ENCODE measurements around the gene MS4A7. TPM values are rescaled to one million over a fixed set of nuclear protein-coding genes. Genes with fewer than 3 reads are reported as not detected.
A peak's percentile ranks its signal among the peaks of the same experiment; 100 is the strongest.

MS4A7 gene
- total RNA-seq, 1 donor: 0.36 TPM

GRCh38 chr11:60345489-60345888 lies 32.8 kb upstream of the MS4A7 start:
- no peaks in the 10 kb centered on the region for H3K27me3 ChIP-seq (ENCODE audit: insufficient read depth, low read length)
- no peaks in the 10 kb centered on the region for H3K9me3 ChIP-seq (ENCODE audit: low read depth, low read length)
- no peak overlapping the region for H2AFZ ChIP-seq (ENCODE audit: low read length)
- no peak for DNase-seq (ENCODE audit: insufficient read length, low spot score, missing footprints)
- no peaks in the 10 kb centered on the region for H3K79me2 ChIP-seq (ENCODE audit: insufficient read depth, low read length)
- H3K36me3 ChIP-seq (ENCODE audit: insufficient read depth, low read length): no peaks in the 10 kb centered on the region
- H3K4me1 ChIP-seq (ENCODE audit: insufficient read depth, low read length): no peaks in the 10 kb centered on the region
- H3K4me3 ChIP-seq (ENCODE audit: insufficient read depth, low read length): no peak overlapping the region
- H4K20me1 ChIP-seq (ENCODE audit: insufficient read depth, low read length): no peaks in the 10 kb centered on the region
- no peak overlapping the region for H3K4me2 ChIP-seq (ENCODE audit: insufficient read depth, low read length)
- TF ChIP-seq CTCF (IDR thresholded peaks at IDR 0.05; ENCODE audit: extremely low read depth, low read depth, low read length): peak; percentile 21
- no peak overlapping the region for H3K27ac ChIP-seq (ENCODE audit: low read depth, low read length)

- H3K4me3 ChIP-seq (ENCODE audit: insufficient read depth, low read length): no peak overlapping the region
- DNase-seq (ENCODE audit: insufficient read length, low spot score, missing footprints): no peak
- H2AFZ ChIP-seq (ENCODE audit: low read length): no peak overlapping the region
- no peak overlapping the region for H3K4me2 ChIP-seq (ENCODE audit: insufficient read depth, low read length)
- no peaks in the 10 kb centered on the region for H3K79me2 ChIP-seq (ENCODE audit: insufficient read depth, low read length)
- H4K20me1 ChIP-seq (ENCODE audit: insufficient read depth, low read length): no peaks in the 10 kb centered on the region
- no peak for TF ChIP-seq CTCF (IDR thresholded peaks at IDR 0.05; ENCODE audit: extremely low read depth, low read depth, low read length)
- no peaks in the 10 kb centered on the region for H3K27me3 ChIP-seq (ENCODE audit: insufficient read depth, low read length)
- H3K9me3 ChIP-seq (ENCODE audit: low read depth, low read length): no peaks in the 10 kb centered on the region
- no peaks in the 10 kb centered on the region for H3K36me3 ChIP-seq (ENCODE audit: insufficient read depth, low read length)
- no peaks in the 10 kb centered on the region for H3K4me1 ChIP-seq (ENCODE audit: insufficient read depth, low read length)
- no peak overlapping the region for H3K27ac ChIP-seq (ENCODE audit: low read depth, low read length)
Measured at GRCh38 chr11:60347084-60347797, 31.1 kb upstream of the MS4A7 start.

- Histone ChIP-seq H3K36me3 (ENCODE audit: insufficient read depth, low read length) (no peaks in the 10 kb centered on the region), H3K79me2 (ENCODE audit: insufficient read depth, low read length) (no peaks in the 10 kb centered on the region), H3K27ac (ENCODE audit: low read depth, low read length) (no peak overlapping the region), H4K20me1 (ENCODE audit: insufficient read depth, low read length) (no peaks in the 10 kb centered on the region), H2AFZ (ENCODE audit: low read length) (no peak overlapping the region), H3K4me2 (ENCODE audit: insufficient read depth, low read length) (no peak overlapping the region), H3K9me3 (ENCODE audit: low read depth, low read length) (no peaks in the 10 kb centered on the region), H3K4me1 (ENCODE audit: insufficient read depth, low read length) (no peaks in the 10 kb centered on the region), H3K27me3 (ENCODE audit: insufficient read depth, low read length) (no peaks in the 10 kb centered on the region), H3K4me3 (ENCODE audit: insufficient read depth, low read length) (no peak overlapping the region)
- DNase-seq (ENCODE audit: insufficient read length, low spot score, missing footprints): no peak
- TF ChIP-seq CTCF (IDR thresholded peaks at IDR 0.05; ENCODE audit: extremely low read depth, low read depth, low read length): no peak
Measured at GRCh38 chr11:60348116-60348515, 30.2 kb upstream of the MS4A7 start.

- H3K27ac ChIP-seq (ENCODE audit: low read depth, low read length): no peak overlapping the region
Measured at GRCh38 chr11:60349990-60350389, 28.3 kb upstream of the MS4A7 start.

More at GRCh38 chr11:60349990-60350389, 28.3 kb upstream of the MS4A7 start:
- Histone ChIP-seq H3K36me3 (ENCODE audit: insufficient read depth, low read length) (no peaks in the 10 kb centered on the region), H3K9me3 (ENCODE audit: low read depth, low read length) (no peaks in the 10 kb centered on the region), H2AFZ (ENCODE audit: low read length) (no peak overlapping the region), H3K27me3 (ENCODE audit: insufficient read depth, low read length) (no peaks in the 10 kb centered on the region), H3K4me2 (ENCODE audit: insufficient read depth, low read length) (no peak overlapping the region), H3K4me1 (ENCODE audit: insufficient read depth, low read length) (no peaks in the 10 kb centered on the region), H3K79me2 (ENCODE audit: insufficient read depth, low read length) (no peaks in the 10 kb centered on the region), H4K20me1 (ENCODE audit: insufficient read depth, low read length) (no peaks in the 10 kb centered on the region), H3K4me3 (ENCODE audit: insufficient read depth, low read length) (no peak overlapping the region)
- TF ChIP-seq CTCF (IDR thresholded peaks at IDR 0.05; ENCODE audit: extremely low read depth, low read depth, low read length): no peak
- no peak for DNase-seq (ENCODE audit: insufficient read length, low spot score, missing footprints)
